Subcutaneous adipose tissue (tissue), 4 donors: ENCODE measurements around the gene HOXD3. TPM values are rescaled to one million over a fixed set of nuclear protein-coding genes. Genes with fewer than 3 reads are reported as not detected.

ENCODE experiments used
- CTCF ChIP-seq: fragments of 450-650 bp; IDR thresholded peaks from one replicate; pipeline ENCODE4 v1.5.1; 2016; ENCODE audit warnings: low read depth, mild to moderate bottlenecking, control low read depth, antibody characterized with exemption, moderate library complexity
- total RNA-seq, 4 donors: library from RNA; depleted of rRNA; stranded (reverse); fragments of >200 nt; gene quantifications; one replicate each; pipeline ENCODE4 v1.1.0, GENCODE V29; 2016

Gene HOXD3
- total RNA-seq, 4 donors from 2014 or later: 1.3 to 23.0 (median 3.6) TPM

GRCh38 chr2:176111846-176112374 is 45.2 kb upstream of the HOXD3 start:
- TF ChIP-seq CTCF: no peak

GRCh38 chr2:176112375-176113302 is 44.5 kb upstream of the HOXD3 start:
- no peak for TF ChIP-seq CTCF

- TF ChIP-seq CTCF: no peak
These were observed 42.8 kb upstream of the HOXD3 start for GRCh38 chr2:176114120-176114929.

- no peak for TF ChIP-seq CTCF
These were observed 42.0 kb upstream of the HOXD3 start for GRCh38 chr2:176114930-176115625.

GRCh38 chr2:176115883-176116813 is 41.0 kb upstream of the HOXD3 start, which contains the start of gene HOXD10:
HOXD10 (plus strand) TSS chr2:176116778; CDS start chr2:176116834, 56 bp downstream.
- TF ChIP-seq CTCF: no peak

GRCh38 chr2:176117162-176117822 is 39.8 kb upstream of the HOXD3 start:
- no peak for TF ChIP-seq CTCF
